Kidney epithelial cell (primary cell): Measurements from ENCODE around the gene D2HGDH. TPM values are rescaled to one million over a fixed set of nuclear protein-coding genes. Genes with fewer than 3 reads are reported as not detected.

Experiments
- DNase-seq: peaks from one replicate; pipeline ENCODE4 v3.0.0-alpha.2; 2010; ENCODE audit warnings: low read depth
- H3K27me3 ChIP-seq: 2 replicates; pipeline ENCODE4 v1.6.0; 2011; ENCODE audit warnings: low read length; ENCODE audit not compliant: control insufficient read depth, insufficient read depth
- H3K36me3 ChIP-seq: 2 replicates; pipeline ENCODE4 v1.5.1; 2011; ENCODE audit warnings: low read length; ENCODE audit not compliant: control insufficient read depth, insufficient read depth
- H3K4me3 ChIP-seq: 2 replicates; pipeline ENCODE4 v1.5.1; 2011; ENCODE audit warnings: low read depth, mild to moderate bottlenecking, control low read depth, low read length
- CTCF ChIP-seq: IDR thresholded peaks from 2 replicates; pipeline ENCODE4 v1.5.1; 2011; ENCODE audit warnings: mild to moderate bottlenecking, moderate library complexity, low read length, control low read depth, inconsistent platforms; ENCODE audit not compliant: insufficient read depth, poor library complexity, severe bottlenecking
- total RNA-seq: library from RNA; depleted of rRNA; stranded (reverse); fragments of >200 nt; gene quantifications from 2 replicates; pipeline ENCODE4 v1.2.3, GENCODE V29; 2015

D2HGDH gene
- total RNA-seq, 1 donor from 2014 or later = 16.5 TPM

DNA sequence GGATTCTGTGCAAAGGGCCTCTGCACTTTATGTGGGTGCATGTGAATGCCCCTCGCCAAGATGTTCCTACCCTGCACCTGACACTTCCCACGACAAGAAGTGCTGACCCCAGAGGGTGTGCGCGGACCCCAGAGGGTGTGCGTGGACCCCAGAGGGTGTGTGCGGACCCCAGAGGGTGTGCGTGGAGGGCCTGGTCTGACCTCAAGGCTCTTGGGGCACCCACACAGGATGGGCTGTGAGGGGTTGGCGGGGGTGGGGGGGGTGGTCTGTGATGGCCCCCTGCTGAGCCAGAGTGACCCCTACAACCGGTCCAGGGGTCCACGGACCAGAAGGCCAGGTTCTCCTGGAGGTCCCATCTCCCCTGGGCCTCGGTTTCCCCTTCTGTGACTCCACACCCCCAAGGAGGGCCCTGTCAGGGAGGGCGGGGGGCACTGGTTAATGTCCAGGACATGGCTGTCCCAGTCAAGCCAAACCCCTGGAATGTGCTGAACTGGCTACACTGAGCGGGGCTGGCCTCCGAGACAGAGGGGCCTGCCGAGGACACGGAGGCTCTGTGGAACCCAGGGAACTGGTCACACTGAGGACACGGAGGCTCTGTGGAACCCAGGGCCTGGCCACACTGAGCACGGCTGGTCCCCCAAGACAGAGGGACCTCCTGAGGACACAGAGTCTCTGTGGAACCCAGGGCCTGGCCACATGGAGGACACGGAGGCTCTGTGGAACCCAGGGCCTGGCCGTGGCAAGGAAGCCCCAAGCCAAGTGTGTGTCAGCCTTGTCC lies 77.7 kb downstream of the D2HGDH start:
- Histone ChIP-seq H3K27me3 (peaks cover 21% of the 10 kb centered on the region), H3K36me3 (no peaks in the 10 kb centered on the region), H3K4me3 (no peak overlapping the region)
- no peak for DNase-seq
- TF ChIP-seq CTCF = no peak

DNA sequence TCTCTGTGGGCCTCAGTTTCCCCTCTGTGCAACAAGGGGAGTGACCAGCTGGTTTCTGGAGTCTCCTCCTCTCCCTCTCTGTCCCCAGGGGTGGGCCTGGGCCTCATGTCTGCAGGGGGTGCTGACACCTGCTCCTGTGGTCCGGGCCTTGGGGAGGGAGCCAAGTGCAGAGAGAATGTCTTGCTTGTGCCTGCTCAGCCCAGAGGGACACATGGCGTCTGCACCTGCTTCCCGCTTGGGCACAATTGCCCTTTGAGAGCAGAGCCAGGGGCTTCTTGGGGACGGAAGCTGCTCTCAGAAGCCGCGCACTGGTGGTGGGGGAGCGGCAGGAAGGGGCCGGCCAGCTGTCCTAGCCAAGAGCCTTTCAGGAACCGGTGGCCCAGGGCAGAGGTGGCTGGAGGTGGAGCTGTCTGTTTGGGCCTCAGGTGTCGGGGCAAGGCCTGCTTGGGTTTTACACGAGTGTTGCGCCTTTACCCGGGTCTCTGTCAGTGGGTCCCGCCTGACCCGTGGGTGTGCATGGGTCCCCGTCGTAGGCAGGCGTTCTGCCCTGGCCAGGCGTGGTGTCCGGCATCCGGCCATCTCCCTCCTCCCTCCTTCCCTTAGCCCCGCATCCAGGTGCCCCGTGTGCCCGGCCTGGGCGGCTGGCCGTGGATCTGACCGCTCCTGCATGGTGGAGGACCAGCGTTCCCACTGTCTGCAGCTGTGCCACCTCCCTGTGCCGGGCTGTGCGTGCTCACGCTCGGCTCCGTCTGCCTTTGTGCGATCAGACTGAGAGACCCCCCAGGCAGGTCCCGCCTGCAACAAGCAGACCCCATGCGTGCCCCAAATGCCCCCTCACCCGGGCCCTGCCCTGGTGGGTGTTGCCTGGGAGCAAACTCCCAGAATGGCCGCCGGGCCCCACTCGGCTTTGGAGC lies 78.6 kb downstream of the D2HGDH start:
- H3K27me3 ChIP-seq = peaks cover 21% of the 10 kb centered on the region
- DNase-seq = no peak
- TF ChIP-seq CTCF = no peak
- no peak overlapping the region for H3K4me3 ChIP-seq
- H3K36me3 ChIP-seq = no peaks in the 10 kb centered on the region

DNA sequence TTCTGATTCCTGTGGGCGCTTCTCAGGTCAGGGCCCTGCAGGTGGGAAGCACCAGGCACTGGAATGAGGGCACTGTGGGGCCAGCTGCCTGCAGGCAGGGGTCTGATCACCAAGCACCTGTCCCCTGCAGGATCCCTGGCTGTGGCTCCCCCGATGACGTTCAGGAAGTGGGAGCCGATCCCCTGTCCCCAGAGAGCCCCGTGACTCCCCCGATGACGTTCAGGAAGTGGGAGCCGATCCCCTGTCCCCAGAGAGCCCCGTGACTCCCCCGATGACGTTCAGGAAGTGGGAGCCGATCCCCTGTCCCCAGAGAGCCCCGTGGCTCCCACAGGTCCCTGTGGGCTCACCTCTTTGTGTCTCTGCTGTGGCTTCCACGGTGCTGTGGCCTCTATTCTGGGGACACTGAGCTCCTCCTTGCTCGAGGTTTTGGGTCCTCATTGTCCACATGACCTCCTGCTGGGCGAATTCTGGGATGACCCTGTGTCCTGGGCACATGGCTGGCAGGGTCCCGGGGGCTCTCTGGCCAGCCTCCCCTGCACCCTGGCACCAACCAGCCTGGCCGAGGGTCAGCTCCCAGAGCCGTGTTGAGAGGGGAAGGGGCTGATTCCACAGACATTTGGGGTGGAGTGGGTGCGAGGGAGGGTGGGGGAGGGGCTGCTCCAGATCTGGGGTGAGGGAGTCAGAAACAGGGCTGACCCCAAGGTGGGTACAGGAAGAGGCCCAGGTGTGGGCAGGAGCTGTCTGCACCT lies 79.4 kb downstream of the D2HGDH start:
- TF ChIP-seq CTCF = no peak
- peaks cover 21% of the 10 kb centered on the region for H3K27me3 ChIP-seq
- H3K4me3 ChIP-seq = no peak overlapping the region
- no peaks in the 10 kb centered on the region for H3K36me3 ChIP-seq
- no peak for DNase-seq

- peaks cover 21% of the 10 kb centered on the region for H3K27me3 ChIP-seq
- TF ChIP-seq CTCF = no peak
- no peak for DNase-seq
- H3K36me3 ChIP-seq = no peaks in the 10 kb centered on the region
- H3K4me3 ChIP-seq = no peak overlapping the region
These were observed 79.9 kb downstream of the D2HGDH start for GRCh38 chr2:241814393-241814642.

GRCh38 chr2:241814643-241815476 lies 80.4 kb downstream of the D2HGDH start:
- Histone ChIP-seq H3K36me3 (no peaks in the 10 kb centered on the region), H3K4me3 (no peak overlapping the region), H3K27me3 (peaks cover 21% of the 10 kb centered on the region)
- DNase-seq = no peak
- no peak for TF ChIP-seq CTCF
